Epithelial cell of esophagus (primary cell): ENCODE data around the gene NDUFS5.
A peak's percentile ranks its signal among the peaks of the same experiment; 100 is the strongest.
"Not testable (repeated sequence)": the region's sequence is repeated elsewhere in the genome, so short reads cannot be mapped to it uniquely, and the experiment has no call there.

Experiments
- DNase-seq: peaks from one replicate; pipeline ENCODE4 v3.0.0; 2010; ENCODE audit warnings: low read depth
- H3K4me3 ChIP-seq: 2 replicates; pipeline ENCODE4 v1.5.1; 2011; ENCODE audit warnings: mild to moderate bottlenecking, low read length, control low read depth
- CTCF ChIP-seq: IDR thresholded peaks from 2 replicates; pipeline ENCODE4 v1.5.1; 2011; ENCODE audit warnings: low read depth, mild to moderate bottlenecking, low read length, control low read depth, inconsistent platforms; ENCODE audit not compliant: insufficient read depth; ENCODE audit errors: missing control alignments

NDUFS5 gene

GRCh38 chr1:39061951-39062350 is 35.8 kb downstream of the NDUFS5 start:
- no peak for DNase-seq
- no peak overlapping the region for H3K4me3 ChIP-seq
- no peak for TF ChIP-seq CTCF

- TF ChIP-seq CTCF: no peak
- H3K4me3 ChIP-seq: no peak overlapping the region
- no peak for DNase-seq
Observed at GRCh38 chr1:39063191-39063590, 37.0 kb downstream of the NDUFS5 start.

- DNase-seq: no peak
- no peak overlapping the region for H3K4me3 ChIP-seq
- no peak for TF ChIP-seq CTCF
Observed at GRCh38 chr1:39063775-39064174, 37.6 kb downstream of the NDUFS5 start.

- TF ChIP-seq CTCF: no peak
- H3K4me3 ChIP-seq: no peak overlapping the region
- no peak for DNase-seq
Observed at GRCh38 chr1:39065542-39065941, 39.4 kb downstream of the NDUFS5 start.

- not testable (repeated sequence) for DNase-seq, H3K4me3 ChIP-seq
Observed at GRCh38 chr1:39068227-39068626, 42.1 kb downstream of the NDUFS5 start.

- DNase-seq, H3K4me3 ChIP-seq: not testable (repeated sequence)
Observed at GRCh38 chr1:39071557-39071956, 45.4 kb downstream of the NDUFS5 start.

GRCh38 chr1:39076127-39076798 is 50.1 kb downstream of the NDUFS5 start:
- no peak for TF ChIP-seq CTCF
- peak; percentile 56 for DNase-seq
- H3K4me3 ChIP-seq: no peak overlapping the region

GRCh38 chr1:39076799-39077148 is 50.6 kb downstream of the NDUFS5 start:
- no peak for TF ChIP-seq CTCF
- DNase-seq: no peak
- no peak overlapping the region for H3K4me3 ChIP-seq
